Astrocyte (in vitro differentiated cells and primary cell): Measurements from ENCODE around the gene IL5. TPM values are rescaled to one million over a fixed set of nuclear protein-coding genes. Genes with fewer than 3 reads are reported as not detected.
"Not testable (repeated sequence)": the region's sequence is repeated elsewhere in the genome, so short reads cannot be mapped to it uniquely, and the experiment has no call there.

Experiments
- DNase-seq: peaks from one replicate; pipeline ENCODE4 v3.0.0-alpha.2; 2010; ENCODE audit warnings: low read depth
- FAIRE-seq: peaks from 2 replicates; lab custom pipeline; 2011; peaks lifted over from hg19 to GRCh38; lab: Jason Lieb, UNC
- H2AFZ ChIP-seq: 2 replicates; pipeline ENCODE4 v1.6.0; 2012; ENCODE audit warnings: low read depth, low read length, inconsistent platforms
- H3K27ac ChIP-seq: 2 replicates; pipeline ENCODE4 v1.5.1; 2011; ENCODE audit warnings: low read depth, low read length, inconsistent platforms
- H3K27me3 ChIP-seq: 2 replicates; pipeline ENCODE4 v1.6.0; 2011; ENCODE audit warnings: low read length, inconsistent platforms; ENCODE audit not compliant: insufficient read depth
- H3K36me3 ChIP-seq: 2 replicates; pipeline ENCODE4 v1.5.1; 2011; ENCODE audit warnings: low read length, inconsistent platforms; ENCODE audit not compliant: insufficient read depth
- H3K4me1 ChIP-seq: 2 replicates; pipeline ENCODE4 v1.5.1; 2011; ENCODE audit warnings: low read length, inconsistent platforms; ENCODE audit not compliant: insufficient read depth
- H3K4me2 ChIP-seq: 2 replicates; pipeline ENCODE4 v1.6.0; 2012; ENCODE audit warnings: low read length, inconsistent platforms
- H3K4me3 ChIP-seq: 2 replicates; pipeline ENCODE4 v1.5.1; 2011; ENCODE audit warnings: low read depth, mild to moderate bottlenecking, low read length, inconsistent platforms; ENCODE audit not compliant: insufficient read depth
- H3K79me2 ChIP-seq: 2 replicates; pipeline ENCODE4 v1.6.0; 2012; ENCODE audit warnings: mild to moderate bottlenecking, low read length, inconsistent platforms; ENCODE audit not compliant: insufficient read depth
- H3K9ac ChIP-seq: 2 replicates; pipeline ENCODE4 v1.6.0; 2012; ENCODE audit warnings: mild to moderate bottlenecking, low read length, inconsistent platforms
- H3K9me3 ChIP-seq: 2 replicates; pipeline ENCODE4 v1.5.1; 2012; ENCODE audit warnings: low read depth, mild to moderate bottlenecking, low read length, inconsistent platforms; ENCODE audit not compliant: insufficient read depth
- H4K20me1 ChIP-seq: 2 replicates; pipeline ENCODE4 v1.6.0; 2012; ENCODE audit warnings: low read length, inconsistent platforms; ENCODE audit not compliant: insufficient read depth
- H3K27ac Mint-ChIP-seq: one replicate; pipeline ENCODE4 v1.8.0; 2021; ENCODE audit warnings: mild to moderate bottlenecking, mixed read lengths; ENCODE audit not compliant: unreplicated experiment
- H3K27me3 Mint-ChIP-seq: one replicate; pipeline ENCODE4 v1.8.0; 2021; ENCODE audit warnings: low read depth, mixed read lengths; ENCODE audit not compliant: unreplicated experiment
- H3K36me3 Mint-ChIP-seq: one replicate; pipeline ENCODE4 v1.8.0; 2021; ENCODE audit warnings: low read depth, mixed read lengths; ENCODE audit not compliant: unreplicated experiment
- H3K4me1 Mint-ChIP-seq: one replicate; pipeline ENCODE4 v1.8.0; 2021; ENCODE audit warnings: low read depth, mixed read lengths; ENCODE audit not compliant: unreplicated experiment
- H3K4me3 Mint-ChIP-seq: one replicate; pipeline ENCODE4 v1.8.0; 2021; ENCODE audit warnings: mild to moderate bottlenecking, moderate library complexity, mixed read lengths; ENCODE audit not compliant: unreplicated experiment
- H3K9me3 Mint-ChIP-seq: one replicate; pipeline ENCODE4 v1.8.0; 2021; ENCODE audit warnings: mild to moderate bottlenecking, mixed read lengths; ENCODE audit not compliant: unreplicated experiment
- EZH2 ChIP-seq: IDR thresholded peaks from 2 replicates; pipeline ENCODE4 v1.6.1; 2012; ENCODE audit warnings: mild to moderate bottlenecking, low read length, inconsistent platforms; ENCODE audit not compliant: insufficient read depth
- total RNA-seq: library from RNA; stranded (reverse); gene quantifications from 2 replicates; pipeline ENCODE4 v1.2.1, GENCODE V29; 2021
- TF ChIP-seq, protein P1 (sequence below): IDR thresholded peaks from 2 replicates; pipeline ENCODE4 v1.5.1; 2011; ENCODE audit warnings: low read depth, mild to moderate bottlenecking, inconsistent platforms, low read length, moderate library complexity; ENCODE audit not compliant: insufficient read depth

IL5 gene
- total RNA-seq, 1 donor from 2014 or later, result not detected

DNA sequence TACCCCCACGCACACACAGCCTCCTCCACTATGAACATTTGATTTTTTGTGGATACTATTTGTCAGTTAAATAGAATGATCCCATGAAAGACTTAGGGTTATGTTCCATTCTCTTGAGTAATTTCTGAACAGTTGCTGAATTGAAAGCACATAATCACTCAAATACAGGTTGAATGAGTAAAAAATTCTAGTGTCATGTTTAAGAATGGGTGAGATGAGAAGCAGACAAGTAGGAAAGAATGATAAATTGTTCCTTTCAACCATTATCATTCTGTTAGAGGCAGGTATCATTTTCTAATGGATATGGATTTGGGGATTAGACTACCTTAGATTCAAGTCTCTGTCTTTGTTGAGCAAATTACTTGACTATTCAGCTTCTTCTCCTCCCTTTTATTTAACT, 32.8 kb upstream of the IL5 start:
- Histone ChIP-seq H3K36me3 (peaks cover 13% of the 10 kb centered on the region), H3K27me3 (no peaks in the 10 kb centered on the region), H3K4me1 (no peaks in the 10 kb centered on the region), H3K27ac (no peak overlapping the region), H3K79me2 (no peaks in the 10 kb centered on the region), H3K9ac (no peak overlapping the region), H2AFZ (no peak overlapping the region), H3K4me2 (no peak overlapping the region), H3K4me3 (no peak overlapping the region), H4K20me1 (no peaks in the 10 kb centered on the region), H3K9me3 (no peaks in the 10 kb centered on the region)
- H3K4me3 Mint-ChIP-seq, result no peak overlapping the region
- peaks cover 12% of the 10 kb centered on the region for H3K36me3 Mint-ChIP-seq
- FAIRE-seq (no peak), DNase-seq (no peak)
- no peak for TF ChIP-seq EZH2
- TF ChIP-seq, protein P1, sequence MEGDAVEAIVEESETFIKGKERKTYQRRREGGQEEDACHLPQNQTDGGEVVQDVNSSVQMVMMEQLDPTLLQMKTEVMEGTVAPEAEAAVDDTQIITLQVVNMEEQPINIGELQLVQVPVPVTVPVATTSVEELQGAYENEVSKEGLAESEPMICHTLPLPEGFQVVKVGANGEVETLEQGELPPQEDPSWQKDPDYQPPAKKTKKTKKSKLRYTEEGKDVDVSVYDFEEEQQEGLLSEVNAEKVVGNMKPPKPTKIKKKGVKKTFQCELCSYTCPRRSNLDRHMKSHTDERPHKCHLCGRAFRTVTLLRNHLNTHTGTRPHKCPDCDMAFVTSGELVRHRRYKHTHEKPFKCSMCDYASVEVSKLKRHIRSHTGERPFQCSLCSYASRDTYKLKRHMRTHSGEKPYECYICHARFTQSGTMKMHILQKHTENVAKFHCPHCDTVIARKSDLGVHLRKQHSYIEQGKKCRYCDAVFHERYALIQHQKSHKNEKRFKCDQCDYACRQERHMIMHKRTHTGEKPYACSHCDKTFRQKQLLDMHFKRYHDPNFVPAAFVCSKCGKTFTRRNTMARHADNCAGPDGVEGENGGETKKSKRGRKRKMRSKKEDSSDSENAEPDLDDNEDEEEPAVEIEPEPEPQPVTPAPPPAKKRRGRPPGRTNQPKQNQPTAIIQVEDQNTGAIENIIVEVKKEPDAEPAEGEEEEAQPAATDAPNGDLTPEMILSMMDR, result no peak
- H3K9me3 Mint-ChIP-seq, result peaks cover 7% of the 10 kb centered on the region
- H3K27ac Mint-ChIP-seq, result no peak overlapping the region
- H3K4me1 Mint-ChIP-seq, result no peaks in the 10 kb centered on the region
- no peaks in the 10 kb centered on the region for H3K27me3 Mint-ChIP-seq

DNA sequence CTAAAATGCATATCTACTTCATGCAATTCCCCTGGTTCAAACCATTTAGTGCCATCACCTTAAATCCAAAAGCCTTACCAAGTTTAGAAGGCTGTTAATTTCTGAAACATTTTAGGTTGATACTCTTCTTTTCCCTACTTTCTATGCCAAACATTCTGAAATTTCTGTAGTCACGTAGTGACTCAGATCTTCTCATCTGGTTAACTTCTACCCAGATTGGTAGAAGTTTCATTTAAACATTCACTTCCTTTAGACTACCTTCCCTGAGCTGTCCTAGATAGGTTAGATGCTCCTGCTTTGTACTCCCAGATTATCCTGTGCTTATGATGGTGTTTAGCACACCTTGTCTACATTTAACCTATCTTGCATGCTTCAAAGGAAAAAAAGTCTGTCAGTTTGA, 23.3 kb upstream of the IL5 start:
- Histone ChIP-seq H4K20me1 (no peaks in the 10 kb centered on the region), H3K4me2 (no peak overlapping the region), H3K36me3 (no peaks in the 10 kb centered on the region), H3K9me3 (no peaks in the 10 kb centered on the region), H2AFZ (no peak overlapping the region), H3K9ac (no peak overlapping the region), H3K79me2 (no peaks in the 10 kb centered on the region), H3K4me3 (no peak overlapping the region), H3K4me1 (no peaks in the 10 kb centered on the region), H3K27me3 (no peaks in the 10 kb centered on the region), H3K27ac (no peak overlapping the region)
- no peak for FAIRE-seq
- Mint-ChIP-seq H3K27me3 (no peaks in the 10 kb centered on the region), H3K36me3 (peaks cover 10% of the 10 kb centered on the region), H3K27ac (no peak overlapping the region), H3K9me3 (peaks cover 5% of the 10 kb centered on the region), H3K4me1 (no peaks in the 10 kb centered on the region), H3K4me3 (no peak overlapping the region)
- TF ChIP-seq, protein P1, result no peak
- TF ChIP-seq EZH2, result no peak
- DNase-seq, result no peak

DNA sequence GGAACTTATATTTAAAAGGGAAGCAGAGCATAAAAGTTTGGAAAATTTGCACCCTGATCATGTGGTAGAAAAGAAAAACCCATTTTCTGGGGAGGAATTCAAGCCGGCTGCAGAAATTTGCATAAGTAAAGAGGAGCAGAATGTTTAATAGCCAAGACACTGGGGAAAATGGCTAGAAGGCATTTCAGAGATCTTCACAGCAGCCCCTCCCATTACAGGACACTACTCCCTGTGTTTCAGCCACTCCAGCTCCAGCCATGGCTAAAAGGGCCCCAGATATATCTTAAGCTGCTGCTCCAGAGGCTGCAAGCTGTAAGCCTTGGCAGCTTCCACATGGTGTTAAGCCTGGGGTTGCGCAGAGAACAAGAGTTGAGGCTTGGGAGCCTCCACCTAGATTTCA, 21.2 kb upstream of the IL5 start:
- not testable (repeated sequence) for H3K79me2 ChIP-seq, H3K9ac ChIP-seq, H4K20me1 ChIP-seq, H3K27ac ChIP-seq, H2AFZ ChIP-seq, FAIRE-seq, DNase-seq, H3K9me3 Mint-ChIP-seq, H3K4me2 ChIP-seq, H3K27ac Mint-ChIP-seq, H3K27me3 Mint-ChIP-seq, H3K36me3 ChIP-seq, H3K4me3 Mint-ChIP-seq, H3K4me1 Mint-ChIP-seq, H3K9me3 ChIP-seq, H3K27me3 ChIP-seq, H3K4me3 ChIP-seq, H3K36me3 Mint-ChIP-seq, H3K4me1 ChIP-seq
